NB4 (cell line): ENCODE results near the gene ZBTB43.

Experiments used
- CTCF ChIP-seq: IDR thresholded peaks from one replicate; pipeline ENCODE4 v1.5.1; 2012; ENCODE audit warnings: low read depth, low read length
- MAX ChIP-seq: IDR thresholded peaks from 2 replicates; pipeline ENCODE4 v1.6.1; 2011; ENCODE audit warnings: low read depth, low read length
- MYC ChIP-seq: IDR thresholded peaks from 2 replicates; pipeline ENCODE4 v1.6.1; 2011; ENCODE audit warnings: low read depth, low read length
- POLR2A ChIP-seq: IDR thresholded peaks from 2 replicates; pipeline ENCODE4 v1.6.1; 2011; ENCODE audit warnings: mild to moderate bottlenecking; ENCODE audit not compliant: insufficient read length; ENCODE audit errors: extremely low read depth

- no peak for TF ChIP-seq CTCF
- no peak for TF ChIP-seq POLR2A
- no peak for TF ChIP-seq MYC
- no peak for TF ChIP-seq MAX
Measured at GRCh38 chr9:126879288-126879687, 74.4 kb downstream of the ZBTB43 start.
